HEK293T (cell line): ENCODE results near the gene TXNDC11.

Experiments used
- CTCF ChIA-PET: fragments of 350-600 bp; formaldehyde crosslinking; extraction: SDS; loops from one replicate; lab custom pipeline; 2021; ENCODE audit warnings: antibody characterized with exemption, inconsistent platforms; lab: Yijun Ruan, JAX
- POLR2A ChIA-PET: fragments of 350-600 bp; formaldehyde crosslinking; extraction: SDS; loops from one replicate; lab custom pipeline; 2020; ENCODE audit warnings: antibody characterized with exemption, inconsistent platforms; lab: Yijun Ruan, JAX
- DNase-seq: peaks from one replicate; pipeline ENCODE4 v3.0.0; 2012; ENCODE audit warnings: mixed read lengths; ENCODE audit errors: extremely low spot score
- ARNT ChIP-seq: fragments of 450-650 bp; IDR thresholded peaks from 2 replicates; pipeline ENCODE4 v1.6.1; 2017; ENCODE audit warnings: mild to moderate bottlenecking
- BHLHE40 ChIP-seq: fragments of 450-650 bp; IDR thresholded peaks from 2 replicates; pipeline ENCODE4 v1.6.1; 2016; ENCODE audit warnings: mild to moderate bottlenecking, moderate library complexity, borderline replicate concordance
- CTBP1 ChIP-seq: fragments of 450-650 bp; IDR thresholded peaks from 2 replicates; pipeline ENCODE4 v1.6.1; 2016; ENCODE audit warnings: borderline replicate concordance
- ELF4 ChIP-seq: fragments of 450-650 bp; IDR thresholded peaks from 2 replicates; pipeline ENCODE4 v1.6.1; 2017; ENCODE audit warnings: antibody characterized with exemption
- FOXA1 ChIP-seq: fragments of 450-650 bp; IDR thresholded peaks from 2 replicates; pipeline ENCODE4 v1.6.1; 2016; ENCODE audit warnings: mild to moderate bottlenecking
- FOXK2 ChIP-seq: fragments of 450-650 bp; IDR thresholded peaks from 2 replicates; pipeline ENCODE4 v1.6.1; 2016; ENCODE audit warnings: mild to moderate bottlenecking
- FOXM1 ChIP-seq: fragments of 450-650 bp; IDR thresholded peaks from 2 replicates; pipeline ENCODE4 v1.6.1; 2017; ENCODE audit warnings: mild to moderate bottlenecking, borderline replicate concordance
- HDGF ChIP-seq: fragments of 450-650 bp; IDR thresholded peaks from 2 replicates; pipeline ENCODE4 v1.6.1; 2017; ENCODE audit warnings: antibody characterized with exemption, borderline replicate concordance
- L3MBTL2 ChIP-seq: fragments of 450-650 bp; conservative IDR thresholded peaks from 2 replicates; pipeline ENCODE4 v1.6.1; 2016; ENCODE audit warnings: mild to moderate bottlenecking
- LEF1 ChIP-seq: fragments of 450-650 bp; IDR thresholded peaks from 2 replicates; pipeline ENCODE4 v1.6.1; 2017; ENCODE audit warnings: mild to moderate bottlenecking, borderline replicate concordance
- NFRKB ChIP-seq: fragments of 450-650 bp; IDR thresholded peaks from 2 replicates; pipeline ENCODE4 v1.6.1; 2016; ENCODE audit warnings: mild to moderate bottlenecking, moderate library complexity
- PKNOX1 ChIP-seq: fragments of 450-650 bp; IDR thresholded peaks from 2 replicates; pipeline ENCODE4 v1.6.1; 2016
- SP1 ChIP-seq: fragments of 450-650 bp; IDR thresholded peaks from 2 replicates; pipeline ENCODE4 v1.6.1; 2017
- SUZ12 ChIP-seq: fragments of 450-650 bp; IDR thresholded peaks from 2 replicates; pipeline ENCODE4 v1.6.1; 2016; ENCODE audit warnings: mild to moderate bottlenecking
- TARDBP ChIP-seq: fragments of 450-650 bp; IDR thresholded peaks from 2 replicates; pipeline ENCODE4 v1.6.1; 2016
- ZNF384 ChIP-seq: fragments of 450-650 bp; IDR thresholded peaks from 2 replicates; pipeline ENCODE4 v1.6.1; 2016

TXNDC11 gene

GRCh38 chr16:11673091-11674000 lies 69.3 kb downstream of the TXNDC11 start:
- TF ChIP-seq FOXA1: no peak
- TF ChIP-seq LEF1: no peak
- no peak for TF ChIP-seq ZNF384
- no peak for TF ChIP-seq CTBP1
- no peak for TF ChIP-seq HDGF
- TF ChIP-seq L3MBTL2: no peak
- TF ChIP-seq FOXM1: no peak
- TF ChIP-seq TARDBP: no peak
- TF ChIP-seq SUZ12: no peak
- no peak for TF ChIP-seq ELF4
- no peak for TF ChIP-seq NFRKB
- TF ChIP-seq ARNT: no peak
- no peak for TF ChIP-seq PKNOX1
- TF ChIP-seq BHLHE40: no peak
- TF ChIP-seq FOXK2: no peak
- TF ChIP-seq SP1: no peak
- CTCF ChIA-PET: no interaction called here
- POLR2A ChIA-PET: no interaction called here
- DNase-seq: no peak

DNA sequence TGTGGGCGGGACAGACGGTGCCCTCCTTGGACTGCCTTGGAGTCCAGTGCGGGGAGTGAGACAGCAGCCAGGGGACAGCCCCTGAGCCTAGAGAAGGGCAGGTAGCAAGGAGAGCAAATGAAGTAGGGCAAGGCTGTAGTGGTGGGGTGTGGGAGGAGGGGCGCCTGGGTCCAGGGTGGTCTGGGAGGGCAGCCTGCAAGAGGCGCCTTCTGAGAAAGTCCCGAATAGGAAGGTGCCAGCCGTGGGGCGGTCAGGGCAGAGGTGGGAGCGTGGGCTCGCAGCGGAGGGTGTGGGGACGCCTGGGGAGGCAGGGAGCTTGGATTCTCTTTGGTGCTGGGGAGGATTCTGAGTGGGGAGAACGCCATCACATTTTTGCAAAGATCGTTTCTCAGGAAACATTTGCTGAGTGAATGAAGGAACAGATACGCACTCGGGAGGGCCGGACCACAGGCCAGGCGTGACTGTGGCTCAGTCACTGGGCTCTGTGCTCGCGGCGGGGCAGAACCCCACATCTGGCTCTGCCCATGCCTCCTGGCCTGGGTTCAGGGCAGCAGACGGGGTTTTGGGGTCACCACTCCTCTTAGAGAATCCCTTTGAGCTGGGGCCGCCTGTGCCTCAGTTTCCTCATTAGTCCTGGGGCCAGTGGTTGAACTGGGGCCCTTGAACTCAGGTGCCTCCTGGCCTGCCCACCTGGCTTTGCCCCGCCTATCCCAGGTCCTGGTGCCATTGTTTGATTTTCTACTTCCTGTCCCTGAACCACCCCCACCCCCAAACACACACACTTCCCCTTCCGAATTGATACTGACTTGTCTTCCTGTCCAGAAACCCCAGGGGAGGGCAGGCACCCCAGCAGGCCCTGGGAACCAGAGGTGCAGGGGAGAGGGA lies 70.2 kb downstream of the TXNDC11 start:
- ChIA-PET POLR2A (no interaction called here), CTCF (no interaction called here)
- TF ChIP-seq FOXK2 (no peak), FOXM1 (no peak), LEF1 (no peak), SP1 (no peak), SUZ12 (no peak), FOXA1 (no peak), ZNF384 (no peak), ELF4 (no peak), HDGF (no peak), PKNOX1 (no peak), ARNT (no peak), TARDBP (no peak), NFRKB (no peak), BHLHE40 (no peak), CTBP1 (no peak), L3MBTL2 (no peak)
- no peak for DNase-seq

DNA sequence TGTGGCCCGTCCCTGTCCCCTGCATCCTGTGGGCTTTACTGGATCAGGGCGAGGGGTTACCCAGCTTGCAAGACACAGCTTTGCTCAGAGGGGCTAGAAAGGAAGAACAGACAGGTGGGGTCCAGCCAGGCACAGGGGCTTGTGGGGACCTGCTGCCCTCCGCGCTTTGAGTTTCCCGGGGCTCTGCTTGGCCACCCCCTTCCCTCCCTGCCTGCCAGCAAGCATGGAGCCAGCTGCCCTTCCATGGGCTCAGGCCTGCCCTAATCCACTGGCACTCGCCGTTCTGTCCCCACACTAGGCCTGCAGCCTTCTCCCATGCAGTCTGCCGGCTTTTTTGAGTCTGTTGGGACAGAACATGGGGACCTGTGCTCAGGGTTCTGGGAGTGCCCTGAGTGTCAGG lies 71.0 kb downstream of the TXNDC11 start:
- ChIA-PET CTCF (no interaction called here), POLR2A (no interaction called here)
- no peak for DNase-seq
- TF ChIP-seq SUZ12 (no peak), FOXA1 (no peak), SP1 (no peak), TARDBP (no peak), FOXK2 (no peak), PKNOX1 (no peak), FOXM1 (no peak), ARNT (no peak), CTBP1 (no peak), NFRKB (no peak), LEF1 (no peak), ELF4 (no peak), ZNF384 (no peak)

DNA sequence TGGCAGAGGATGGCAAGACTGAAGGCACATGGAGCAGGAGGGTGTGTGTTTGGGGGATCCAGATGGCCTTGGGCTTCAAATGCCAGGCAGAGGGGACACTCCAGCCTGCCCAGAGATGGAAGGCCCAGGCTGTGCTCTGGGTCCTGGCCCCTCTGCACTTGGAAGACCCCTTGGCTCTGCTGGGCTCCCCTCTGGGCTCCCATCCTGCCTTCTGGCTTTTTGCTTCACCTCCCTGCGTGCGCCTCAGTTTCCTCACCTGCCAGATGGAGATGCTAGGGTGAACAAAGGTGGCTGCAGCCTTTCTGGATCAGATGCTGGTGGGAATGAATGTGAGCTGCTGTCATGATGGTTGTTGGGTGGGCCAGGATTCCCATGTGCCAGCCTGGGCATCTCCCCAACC lies 71.4 kb downstream of the TXNDC11 start:
- TF ChIP-seq L3MBTL2: no peak
- TF ChIP-seq TARDBP: no peak
- TF ChIP-seq SP1: no peak
- TF ChIP-seq ARNT: no peak
- no peak for TF ChIP-seq FOXA1
- TF ChIP-seq ZNF384: no peak
- no peak for TF ChIP-seq PKNOX1
- TF ChIP-seq FOXK2: no peak
- DNase-seq: no peak
- ChIA-PET POLR2A (no interaction called here), CTCF (no interaction called here)
